HG03097 (cell line): Measurements from ENCODE around the gene GAS2.

Experiments
- ATAC-seq: cut with Tn5 transposase; IDR thresholded peaks from one replicate; pipeline ENCODE4 v1.9.1; 2021; ENCODE audit not compliant: unreplicated experiment, low FRiP score

The GAS2 gene

DNA sequence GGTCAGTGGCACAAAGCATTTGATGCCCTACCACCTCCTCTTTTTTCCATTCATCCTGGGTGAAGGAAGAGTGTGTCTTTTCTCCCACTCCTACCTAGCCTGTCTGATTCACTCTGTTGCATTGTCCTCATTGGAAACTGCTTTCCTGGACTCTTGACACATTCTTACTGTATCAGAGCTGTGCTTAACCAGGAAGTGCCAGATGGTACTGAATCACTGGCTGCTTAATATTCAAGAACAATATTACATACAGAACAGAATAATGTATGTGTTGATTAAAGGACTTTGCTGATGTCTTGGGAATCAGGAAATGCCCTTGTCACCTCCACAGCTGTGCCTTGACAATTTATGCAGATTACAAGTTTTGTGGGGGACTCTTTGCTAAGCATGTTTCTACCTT, 118.8 kb downstream of the GAS2 start:
- ATAC-seq = no peak

- peak; percentile 59 for ATAC-seq
Measured at GRCh38 chr11:22786475-22786874, 120.1 kb downstream of the GAS2 start.

GRCh38 chr11:22787055-22787454, 120.6 kb downstream of the GAS2 start:
- ATAC-seq = no peak

DNA sequence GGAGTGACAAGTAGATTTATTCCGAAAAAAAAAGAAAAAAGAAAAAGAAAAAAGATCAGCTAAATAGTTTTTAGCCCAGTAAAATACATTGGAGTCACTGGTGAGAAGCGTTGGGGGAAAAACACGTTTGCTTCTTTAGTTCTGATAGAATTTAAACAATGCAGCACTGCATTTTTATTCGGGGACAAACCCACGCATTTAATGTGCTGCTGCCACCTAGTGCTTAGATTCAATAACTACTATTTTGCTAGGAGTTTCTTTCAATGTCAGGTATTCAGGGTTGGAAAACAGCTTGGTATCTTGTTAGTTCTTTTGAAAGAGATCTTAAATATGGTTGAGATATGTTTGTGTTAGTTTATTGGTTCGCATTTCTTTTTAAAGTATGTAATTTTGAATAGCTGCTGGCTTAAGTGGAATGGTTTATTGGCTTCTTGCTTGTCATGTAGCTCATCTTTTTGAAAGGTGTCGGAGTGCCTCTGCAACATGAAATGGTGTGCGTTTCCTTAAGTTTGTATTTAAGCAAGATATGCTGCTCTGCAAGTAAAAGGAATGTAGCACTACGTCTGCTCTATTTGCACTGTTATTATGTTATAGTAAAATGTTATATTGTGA, 121.2 kb downstream of the GAS2 start:
- ATAC-seq = peak; percentile 43

GRCh38 chr11:22792497-22792896, 126.1 kb downstream of the GAS2 start:
- no peak for ATAC-seq

- no peak for ATAC-seq
Measured at GRCh38 chr11:22795914-22796313, 129.5 kb downstream of the GAS2 start.

GRCh38 chr11:22797047-22797446, 130.6 kb downstream of the GAS2 start:
- ATAC-seq = no peak

- no peak for ATAC-seq
Measured at GRCh38 chr11:22798901-22799300, 132.5 kb downstream of the GAS2 start.

GRCh38 chr11:22800482-22800881, 134.1 kb downstream of the GAS2 start:
- ATAC-seq = no peak

GRCh38 chr11:22802861-22803260, 136.4 kb downstream of the GAS2 start:
- no peak for ATAC-seq

- no peak for ATAC-seq
Measured at GRCh38 chr11:22807391-22807790, 141.0 kb downstream of the GAS2 start.

DNA sequence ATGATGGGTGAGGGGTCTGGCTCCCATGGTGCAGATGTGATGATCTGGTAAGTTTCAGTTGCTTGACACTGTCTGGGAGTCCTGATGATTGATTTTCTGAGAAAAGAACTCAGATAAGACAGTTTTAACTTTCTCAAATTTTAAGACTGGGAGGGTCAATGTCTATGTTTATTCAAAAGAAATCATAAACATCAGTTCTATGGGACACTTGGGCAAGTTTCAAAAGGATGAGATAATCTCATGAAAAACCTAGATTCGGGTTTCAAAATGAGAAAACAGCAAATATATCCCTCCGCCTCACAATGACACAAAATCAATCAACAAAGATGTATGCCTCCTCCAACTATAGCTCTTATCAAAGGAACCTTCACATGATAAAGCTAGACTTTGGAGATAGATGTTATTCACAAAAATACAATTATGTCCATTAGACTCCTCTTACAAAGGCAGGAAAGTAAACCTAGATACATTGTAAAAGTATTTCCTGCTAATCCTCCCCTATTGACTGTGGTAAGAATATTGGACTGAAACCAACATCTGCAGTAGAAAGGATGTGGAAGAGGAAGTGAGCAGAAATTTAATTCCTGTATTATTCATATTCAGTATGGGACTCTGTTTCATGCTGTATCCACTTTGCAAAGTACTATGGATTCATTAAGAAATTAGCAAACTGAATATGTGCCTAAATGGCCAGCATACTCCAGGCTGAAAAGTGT, 141.6 kb downstream of the GAS2 start:
- ATAC-seq = peak; percentile 90

GRCh38 chr11:22808571-22809197, 142.3 kb downstream of the GAS2 start:
- peak; percentile 10 for ATAC-seq

DNA sequence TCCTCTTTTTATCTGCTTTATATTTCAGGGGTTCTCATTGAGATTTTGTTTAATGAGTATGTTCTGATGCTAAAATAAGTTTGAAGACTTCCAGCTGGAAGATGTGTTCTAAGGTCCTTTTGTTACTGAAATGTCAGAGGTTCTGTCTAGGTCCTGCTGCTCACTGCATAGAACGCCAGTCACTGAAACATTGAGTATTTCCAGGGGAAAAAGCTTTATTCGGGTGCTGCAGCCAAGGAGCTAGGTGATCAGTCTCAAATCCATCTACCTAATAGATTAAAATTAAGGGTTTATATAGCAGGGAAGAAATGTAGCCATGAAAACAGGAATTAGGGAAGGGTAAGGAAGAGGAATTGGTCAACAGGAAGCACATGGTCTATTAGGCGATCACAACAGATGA, 143.5 kb downstream of the GAS2 start:
- ATAC-seq = no peak

DNA sequence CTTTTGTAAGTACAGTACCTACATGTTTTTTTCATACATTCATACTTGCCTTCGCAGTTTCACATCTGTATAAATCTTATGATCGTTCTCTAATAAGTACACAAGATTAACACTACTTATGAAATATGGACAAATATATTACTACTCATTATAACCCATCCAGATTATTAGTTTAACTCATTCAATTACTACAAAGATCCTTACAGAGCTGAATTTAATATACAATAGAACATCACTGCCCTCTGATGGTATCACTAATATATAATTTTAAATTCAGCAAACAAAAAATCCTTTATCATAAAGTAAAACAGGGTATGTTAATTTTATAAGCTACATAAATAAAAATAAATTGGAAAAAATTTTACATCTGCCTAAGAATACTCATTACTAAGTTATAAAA, 155.8 kb downstream of the GAS2 start:
- no peak for ATAC-seq

GRCh38 chr11:22828373-22828772, 162.0 kb downstream of the GAS2 start:
- no peak for ATAC-seq

DNA sequence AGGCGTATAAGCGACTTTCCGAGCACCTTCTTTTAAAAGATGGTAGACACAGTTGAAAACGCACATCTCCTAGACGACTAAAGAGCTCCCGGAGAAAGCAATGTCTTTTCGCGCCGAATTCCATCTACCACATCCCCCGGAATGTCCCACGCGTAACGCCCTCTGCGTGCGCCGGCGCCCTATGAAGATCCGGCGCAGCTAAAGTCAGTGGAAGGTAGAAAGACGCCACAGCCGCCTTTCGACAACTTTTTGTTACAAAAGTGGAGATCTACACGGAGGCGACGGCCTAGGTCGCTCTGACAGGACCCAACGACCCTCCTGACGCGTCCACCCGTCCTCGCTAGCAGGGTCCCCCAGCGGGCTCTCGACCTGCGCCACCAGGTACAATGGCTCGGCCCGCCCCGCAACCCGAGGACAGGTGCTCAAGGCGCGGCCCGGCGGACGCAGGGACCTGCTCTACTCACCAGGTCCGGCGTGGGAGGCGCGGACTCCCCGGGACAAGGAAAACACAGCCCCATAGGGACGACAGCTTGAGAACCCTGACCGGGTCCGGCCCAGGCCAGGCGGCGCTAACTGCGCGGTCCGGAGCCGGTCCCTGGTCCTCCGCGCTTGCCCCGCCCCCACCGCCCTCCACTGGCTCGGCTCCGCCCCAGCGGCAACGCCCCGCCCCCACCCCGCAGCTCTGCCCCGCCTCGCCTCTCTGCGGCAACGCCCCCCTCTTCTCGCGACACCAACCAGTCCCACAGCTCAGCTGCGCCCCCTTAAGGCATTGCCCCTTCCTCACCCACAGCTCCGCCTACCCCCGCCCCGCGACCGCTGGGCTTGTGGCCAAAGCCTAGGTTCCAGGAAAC, 163.0 kb downstream of the GAS2 start, which contains the start of gene SVIP:
SVIP (minus strand) TSS at position 571 of the 851 bp plus-strand sequence; CDS start at position 518, 53 bp downstream.
- ATAC-seq = peak; percentile 96

DNA sequence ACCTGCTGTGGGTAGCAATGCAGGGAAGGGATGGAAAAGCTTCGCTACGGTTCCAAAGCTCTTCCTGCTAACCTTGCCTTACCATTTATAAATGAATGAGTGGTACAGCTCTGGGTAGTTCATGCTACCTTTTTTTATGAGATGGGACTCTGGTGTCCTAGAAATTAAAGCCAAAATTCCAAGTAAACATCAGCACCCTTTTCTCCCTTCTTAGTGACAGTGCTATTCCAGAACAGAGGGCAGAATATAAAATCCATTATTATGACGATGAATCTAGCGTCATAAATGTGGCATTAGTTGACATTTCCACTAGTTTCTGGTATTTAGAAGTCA, 163.6 kb downstream of the GAS2 start:
- ATAC-seq = no peak

- no peak for ATAC-seq
Measured at GRCh38 chr11:22832315-22833015, 166.1 kb downstream of the GAS2 start.

GRCh38 chr11:22846726-22847125, 180.3 kb downstream of the GAS2 start:
- ATAC-seq = no peak
